ENCODE data around the gene FAT2. TPM values are rescaled to one million over a fixed set of nuclear protein-coding genes. Genes with fewer than 3 reads are reported as not detected.

Gene FAT2
- total and polyA plus RNA-seq, 10 of the 15 experiments (the other 5 are each of a cell fraction or from before 2014, with no cell fraction given): 0.01 to 0.06 (median 0.03) TPM; not detected in 3

GRCh38 chr5:151578326-151579025 is 12.7 kb downstream of the FAT2 start:
- H2AFZ ChIP-seq (ENCODE audit: control insufficient read depth, low read depth, low read length): no peak overlapping the region
- no TSS peak for BruUV-seq (replicated peaks)

More at GRCh38 chr5:151578326-151579025, 12.7 kb downstream of the FAT2 start:
- POLR2A ChIA-PET: interaction anchor here (0.6 kb wide), 1 partner anchor 18 kb away, joined by 3 read pairs; no protein-coding TSS in a partner anchor
- H3K9me3 ChIP-seq (replicated peaks; ENCODE audit: control insufficient read depth, insufficient read depth, low read length): no peaks in the 10 kb centered on the region
- RAD21 ChIA-PET (ENCODE audit: unreplicated experiment): no interaction called here
- intact Hi-C loops (cut with micrococcal nuclease; ENCODE audit: unreplicated experiment) (no loop called here), in situ Hi-C loops (cut with MboI) (no loop called here)
- WGBS (ENCODE audit: insufficient coverage, insufficient replicate concordance, low lambda C conversion rate, missing lambda C conversion rate): 61% methylated on average over 6 of the region's 6 CpGs
- no peak overlapping the region for H3K27ac ChIP-seq (ENCODE audit: control insufficient read depth, insufficient read depth)
- no peak overlapping the region for H3K9ac ChIP-seq (ENCODE audit: control insufficient read depth, insufficient read depth, low read length)
- H3K36me3 ChIP-seq (ENCODE audit: control insufficient read depth in 2 of 2, insufficient read depth in 2 of 2, low read length in 1 of 2): no peaks in the 10 kb centered on the region
- FAIRE-seq (no peak), ATAC-seq (no peak), DNase-seq (ENCODE audit: low read depth, low spot score) (no peak)
- H3K79me2 ChIP-seq (ENCODE audit: control insufficient read depth, insufficient read depth, low read length): no peaks in the 10 kb centered on the region
- no peaks in the 10 kb centered on the region for H3K4me1 ChIP-seq (ENCODE audit: control insufficient read depth, insufficient read depth, low read length)
- CTCF ChIA-PET: no interaction called here
- peaks cover 2 to 3% of the 10 kb centered on the region in 2 experiments; a peak in 3 of 4 replicates for H3K27me3 ChIP-seq (replicated peaks in 1 of 2; ENCODE audit: control insufficient read depth in 2 of 2, insufficient read depth in 2 of 2, low read length in 1 of 2)
- SMC1A ChIA-PET (ENCODE audit: uncharacterized antibody, unreplicated experiment): no interaction called here
- no peak for TF ChIP-seq CBX3 (IDR thresholded peaks at IDR 0.05; ENCODE audit: borderline replicate concordance, low read depth)
- TF ChIP-seq MEF2A (IDR thresholded peaks at IDR 0.05; ENCODE audit: insufficient read depth, low read depth, low read length): no peak
- no peak for TF ChIP-seq ATF7 (IDR thresholded peaks at IDR 0.05; ENCODE audit: low read depth)
- TF ChIP-seq ZNF274 (IDR thresholded peaks at IDR 0.05; ENCODE audit: insufficient read depth, insufficient read length): no peak
- TF ChIP-seq IRF3 (IDR thresholded peaks at IDR 0.05): no peak
- no peak for TF ChIP-seq NR2C2 (IDR thresholded peaks at IDR 0.05; ENCODE audit: borderline replicate concordance, control insufficient read depth, insufficient read length, low read depth)
- no peak for TF ChIP-seq USF2 (IDR thresholded peaks at IDR 0.05; ENCODE audit: borderline replicate concordance, low read depth, low read length)
- TF ChIP-seq YBX1 (IDR thresholded peaks at IDR 0.05): no peak
- TF ChIP-seq TCF7 (IDR thresholded peaks at IDR 0.05; ENCODE audit: borderline replicate concordance): no peak
- no peak for TF ChIP-seq CTCF (IDR thresholded peaks at IDR 0.05 in 2 of 3, conservative IDR thresholded peaks at IDR 0.05 in 1 of 3; ENCODE audit: control insufficient read depth in 2 of 3, extremely low read depth in 1 of 3, insufficient read depth in 1 of 3, low read depth in 3 of 3, low read length in 3 of 3)
- no peak for TF ChIP-seq IKZF2 (IDR thresholded peaks at IDR 0.05)
- no peak for TF ChIP-seq MEF2B (IDR thresholded peaks at IDR 0.05; ENCODE audit: partially characterized antibody, poor library complexity, severe bottlenecking)
- TF ChIP-seq ELK1 (IDR thresholded peaks at IDR 0.05; ENCODE audit: low read depth, low read length): no peak
- H3K4me2 ChIP-seq (ENCODE audit: control insufficient read depth, insufficient read depth): no peak overlapping the region
- no peak overlapping the region for H3K4me3 ChIP-seq
- no peaks in the 10 kb centered on the region for H4K20me1 ChIP-seq (ENCODE audit: control insufficient read depth, insufficient read depth)
